Glutamatergic neuron (in vitro differentiated cells): ENCODE measurements around the gene ANO7. TPM values are rescaled to one million over a fixed set of nuclear protein-coding genes. Genes with fewer than 3 reads are reported as not detected.

ENCODE experiments used
- DNase-seq: peaks from one replicate; pipeline ENCODE4 v3.0.0; 2022
- H3K27ac Mint-ChIP-seq: one replicate; pipeline ENCODE4 v1.8.0; 2020; ENCODE audit warnings: mild to moderate bottlenecking, mixed read lengths, inconsistent platforms; ENCODE audit not compliant: unreplicated experiment
- H3K27me3 Mint-ChIP-seq: one replicate; pipeline ENCODE4 v1.8.0; 2020; ENCODE audit warnings: mild to moderate bottlenecking, moderate library complexity, mixed read lengths, inconsistent platforms; ENCODE audit not compliant: unreplicated experiment
- H3K36me3 Mint-ChIP-seq: one replicate; pipeline ENCODE4 v1.8.0; 2020; ENCODE audit warnings: mild to moderate bottlenecking, mixed read lengths, inconsistent platforms; ENCODE audit not compliant: unreplicated experiment
- H3K4me1 Mint-ChIP-seq: one replicate; pipeline ENCODE4 v1.8.0; 2020; ENCODE audit warnings: mild to moderate bottlenecking, low read depth, mixed read lengths, inconsistent platforms; ENCODE audit not compliant: unreplicated experiment
- H3K4me3 Mint-ChIP-seq: one replicate; pipeline ENCODE4 v1.8.0; 2020; ENCODE audit warnings: mild to moderate bottlenecking, mixed read lengths, inconsistent platforms; ENCODE audit not compliant: unreplicated experiment
- H3K9me3 Mint-ChIP-seq: one replicate; pipeline ENCODE4 v1.8.0; 2020; ENCODE audit warnings: mild to moderate bottlenecking, moderate library complexity, mixed read lengths, inconsistent platforms; ENCODE audit not compliant: unreplicated experiment
- total RNA-seq: library from RNA; stranded (reverse); fragmentation: NEBNext Ultra II Directional; extraction: Animal tissue kit (Norgen Biotek cat#: 25700); gene quantifications from one replicate; pipeline ENCODE4 v1.2.1, GENCODE V29; 2021; ENCODE audit not compliant: unreplicated experiment
- TF ChIP-seq, protein P1 (sequence below): fragments of 200-600 bp; sonication (generic); IDR thresholded peaks from one replicate; pipeline ENCODE4 v1.5.0; 2021; ENCODE audit not compliant: partially characterized antibody, unreplicated experiment

Gene ANO7
- total RNA-seq, 1 donor from 2014 or later: 2.6 TPM

DNA sequence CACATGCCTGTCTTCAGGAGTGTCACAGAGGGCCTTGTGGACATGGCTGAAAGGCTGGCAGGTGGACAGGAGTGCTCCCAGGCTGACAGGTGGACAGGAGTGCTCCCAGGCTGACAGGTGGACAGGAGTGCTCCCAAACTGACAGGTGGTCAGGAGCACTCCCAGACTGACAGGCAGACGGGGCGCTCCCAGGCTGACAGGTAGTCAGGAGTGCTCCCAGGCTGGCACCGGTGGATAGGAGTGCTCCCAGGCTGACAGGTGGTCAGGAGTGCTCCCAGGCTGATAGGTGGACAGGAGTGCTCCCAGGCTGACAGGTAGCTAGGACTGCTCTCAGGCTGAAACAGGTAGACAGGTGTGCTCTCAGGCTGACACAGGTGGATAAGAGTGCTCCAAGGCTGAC, 16.6 kb downstream of the ANO7 start:
- DNase-seq: no peak
- Mint-ChIP-seq H3K4me3 (no peak overlapping the region), H3K36me3 (peaks cover 4% of the 10 kb centered on the region), H3K9me3 (peaks cover 2% of the 10 kb centered on the region), H3K27ac (no peak overlapping the region), H3K27me3 (peaks cover 3% of the 10 kb centered on the region), H3K4me1 (no peaks in the 10 kb centered on the region)
- TF ChIP-seq, protein P1, sequence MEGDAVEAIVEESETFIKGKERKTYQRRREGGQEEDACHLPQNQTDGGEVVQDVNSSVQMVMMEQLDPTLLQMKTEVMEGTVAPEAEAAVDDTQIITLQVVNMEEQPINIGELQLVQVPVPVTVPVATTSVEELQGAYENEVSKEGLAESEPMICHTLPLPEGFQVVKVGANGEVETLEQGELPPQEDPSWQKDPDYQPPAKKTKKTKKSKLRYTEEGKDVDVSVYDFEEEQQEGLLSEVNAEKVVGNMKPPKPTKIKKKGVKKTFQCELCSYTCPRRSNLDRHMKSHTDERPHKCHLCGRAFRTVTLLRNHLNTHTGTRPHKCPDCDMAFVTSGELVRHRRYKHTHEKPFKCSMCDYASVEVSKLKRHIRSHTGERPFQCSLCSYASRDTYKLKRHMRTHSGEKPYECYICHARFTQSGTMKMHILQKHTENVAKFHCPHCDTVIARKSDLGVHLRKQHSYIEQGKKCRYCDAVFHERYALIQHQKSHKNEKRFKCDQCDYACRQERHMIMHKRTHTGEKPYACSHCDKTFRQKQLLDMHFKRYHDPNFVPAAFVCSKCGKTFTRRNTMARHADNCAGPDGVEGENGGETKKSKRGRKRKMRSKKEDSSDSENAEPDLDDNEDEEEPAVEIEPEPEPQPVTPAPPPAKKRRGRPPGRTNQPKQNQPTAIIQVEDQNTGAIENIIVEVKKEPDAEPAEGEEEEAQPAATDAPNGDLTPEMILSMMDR: no peak

DNA sequence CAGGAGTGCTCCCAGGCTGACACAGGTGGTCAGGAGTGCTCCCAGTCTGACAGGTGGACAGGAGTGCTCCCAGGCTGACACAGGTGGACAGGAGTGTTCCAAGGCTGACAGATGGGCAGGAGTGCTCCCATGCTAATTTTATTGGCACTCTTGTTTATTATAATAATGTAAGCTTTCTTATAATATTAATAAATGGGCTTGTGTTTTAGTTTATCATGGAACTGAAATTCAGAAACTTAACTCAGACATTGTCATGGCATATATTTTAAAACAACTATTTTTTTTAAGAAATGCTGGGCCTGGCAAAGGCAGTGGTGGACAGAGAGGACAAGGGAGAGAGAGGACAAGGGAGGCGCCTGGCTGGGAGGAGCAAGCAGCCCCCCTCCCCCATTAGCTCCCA, 18.7 kb downstream of the ANO7 start:
- Mint-ChIP-seq H3K27me3 (peaks cover 3% of the 10 kb centered on the region), H3K4me3 (no peak overlapping the region), H3K36me3 (peaks cover 4% of the 10 kb centered on the region), H3K27ac (no peak overlapping the region), H3K9me3 (peaks cover 2% of the 10 kb centered on the region), H3K4me1 (no peaks in the 10 kb centered on the region)
- DNase-seq: no peak
- TF ChIP-seq, protein P1: no peak

DNA sequence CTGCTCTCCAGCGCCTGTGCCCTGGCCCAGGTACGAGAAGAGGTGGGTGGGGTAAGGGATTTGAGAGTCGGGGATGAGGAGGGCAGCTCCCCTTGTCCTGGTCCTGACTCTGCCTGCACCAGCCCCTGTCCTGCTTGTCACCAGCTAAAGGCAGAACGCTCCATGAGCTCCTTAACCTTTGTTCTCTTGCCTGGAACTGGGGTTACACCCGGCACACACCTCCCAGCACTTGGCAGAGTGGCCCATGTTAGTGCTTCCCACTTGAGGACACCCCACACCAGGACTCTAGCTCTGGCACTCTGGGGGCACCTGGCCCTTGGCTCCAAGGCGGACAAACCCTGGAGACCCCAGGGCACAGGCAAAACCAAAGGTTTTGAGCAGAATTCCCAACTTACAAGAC, 19.2 kb downstream of the ANO7 start:
- Mint-ChIP-seq H3K27me3 (peaks cover 3% of the 10 kb centered on the region), H3K27ac (no peak overlapping the region), H3K36me3 (peaks cover 4% of the 10 kb centered on the region), H3K4me3 (no peak overlapping the region), H3K4me1 (no peaks in the 10 kb centered on the region), H3K9me3 (peaks cover 2% of the 10 kb centered on the region)
- no peak for DNase-seq
- TF ChIP-seq, protein P1: no peak

DNA sequence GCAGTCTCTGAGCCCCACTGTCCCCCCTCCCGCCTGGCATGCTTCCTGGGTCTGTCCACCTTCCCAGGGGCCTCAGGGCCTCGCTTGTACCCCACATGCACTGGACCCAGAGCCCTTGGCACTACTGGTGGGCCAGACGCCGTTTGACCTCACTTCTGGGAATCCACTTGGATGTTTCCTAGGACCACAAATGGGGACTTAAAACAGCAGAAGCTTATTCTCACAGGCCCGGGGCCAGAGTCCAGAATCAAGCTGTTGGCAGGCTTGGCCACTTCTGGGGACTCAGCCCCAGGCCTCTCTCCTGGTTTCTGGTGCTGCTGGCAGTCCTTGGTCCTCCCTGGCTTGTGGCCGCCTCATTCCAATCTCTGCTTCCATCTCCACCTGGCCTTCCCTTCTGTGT, 19.6 kb downstream of the ANO7 start:
- Mint-ChIP-seq H3K4me3 (no peak overlapping the region), H3K27ac (no peak overlapping the region), H3K36me3 (peaks cover 4% of the 10 kb centered on the region), H3K9me3 (peaks cover 2% of the 10 kb centered on the region), H3K4me1 (no peaks in the 10 kb centered on the region), H3K27me3 (peaks cover 3% of the 10 kb centered on the region)
- TF ChIP-seq, protein P1: no peak
- no peak for DNase-seq

DNA sequence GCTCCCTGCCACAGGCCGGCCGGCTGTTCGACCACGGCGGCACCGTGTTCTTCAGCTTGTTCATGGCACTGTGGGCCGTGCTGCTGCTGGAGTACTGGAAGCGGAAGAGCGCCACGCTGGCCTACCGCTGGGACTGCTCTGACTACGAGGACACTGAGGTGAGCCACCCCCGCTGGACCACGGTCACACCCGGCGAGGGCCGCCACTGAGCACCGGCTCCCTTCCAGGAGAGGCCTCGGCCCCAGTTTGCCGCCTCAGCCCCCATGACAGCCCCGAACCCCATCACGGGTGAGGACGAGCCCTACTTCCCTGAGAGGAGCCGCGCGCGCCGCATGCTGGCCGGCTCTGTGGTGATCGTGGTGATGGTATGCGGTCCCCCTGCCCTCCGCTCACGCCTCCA, 20.8 kb downstream of the ANO7 start:
- H3K36me3 Mint-ChIP-seq: peaks cover 4% of the 10 kb centered on the region
- TF ChIP-seq, protein P1: no peak
- no peak for DNase-seq
- peaks cover 5% of the 10 kb centered on the region for H3K27me3 Mint-ChIP-seq
- H3K27ac Mint-ChIP-seq: no peak overlapping the region
- H3K9me3 Mint-ChIP-seq: peaks cover 2% of the 10 kb centered on the region
- no peak overlapping the region for H3K4me3 Mint-ChIP-seq
- no peaks in the 10 kb centered on the region for H3K4me1 Mint-ChIP-seq
